Duodenal mucosa (tissue), 2 donors: ENCODE measurements around the gene BRICD5.

Experiments
- H3K27ac ChIP-seq: one replicate; pipeline ENCODE4 v1.7.0; 2013; ENCODE audit warnings: low read depth, low read length
- H3K27me3 ChIP-seq, 2 donors: one replicate each; pipeline ENCODE4 v1.7.0; 2013; ENCODE audit warnings: low read length in 2 of 2, control low read depth in 1 of 2; ENCODE audit not compliant: insufficient read depth in 2 of 2, control insufficient read depth in 1 of 2
- H3K36me3 ChIP-seq, 2 donors: one replicate each; pipeline ENCODE4 v1.7.0; 2013; ENCODE audit warnings: low read length in 2 of 2, control low read depth in 1 of 2; ENCODE audit not compliant: insufficient read depth in 2 of 2, control insufficient read depth in 1 of 2
- H3K4me1 ChIP-seq, 2 donors: one replicate each; pipeline ENCODE4 v1.7.0; 2013; ENCODE audit warnings: low read length in 2 of 2, control low read depth in 1 of 2; ENCODE audit not compliant: insufficient read depth in 2 of 2, control insufficient read depth in 1 of 2
- H3K4me3 ChIP-seq, 2 donors: one replicate each; pipeline ENCODE4 v1.7.0; 2013; ENCODE audit warnings: low read length in 2 of 2, low read depth in 1 of 2
- H3K9ac ChIP-seq, 2 donors: one replicate each; pipeline ENCODE4 v1.7.0; 2013; ENCODE audit warnings: low read length in 2 of 2, low read depth in 1 of 2
- H3K9me3 ChIP-seq, 2 donors: one replicate each; pipeline ENCODE4 v1.7.0; 2013; ENCODE audit warnings: low read length in 2 of 2, control low read depth in 1 of 2; ENCODE audit not compliant: control insufficient read depth in 1 of 2

Gene BRICD5

DNA sequence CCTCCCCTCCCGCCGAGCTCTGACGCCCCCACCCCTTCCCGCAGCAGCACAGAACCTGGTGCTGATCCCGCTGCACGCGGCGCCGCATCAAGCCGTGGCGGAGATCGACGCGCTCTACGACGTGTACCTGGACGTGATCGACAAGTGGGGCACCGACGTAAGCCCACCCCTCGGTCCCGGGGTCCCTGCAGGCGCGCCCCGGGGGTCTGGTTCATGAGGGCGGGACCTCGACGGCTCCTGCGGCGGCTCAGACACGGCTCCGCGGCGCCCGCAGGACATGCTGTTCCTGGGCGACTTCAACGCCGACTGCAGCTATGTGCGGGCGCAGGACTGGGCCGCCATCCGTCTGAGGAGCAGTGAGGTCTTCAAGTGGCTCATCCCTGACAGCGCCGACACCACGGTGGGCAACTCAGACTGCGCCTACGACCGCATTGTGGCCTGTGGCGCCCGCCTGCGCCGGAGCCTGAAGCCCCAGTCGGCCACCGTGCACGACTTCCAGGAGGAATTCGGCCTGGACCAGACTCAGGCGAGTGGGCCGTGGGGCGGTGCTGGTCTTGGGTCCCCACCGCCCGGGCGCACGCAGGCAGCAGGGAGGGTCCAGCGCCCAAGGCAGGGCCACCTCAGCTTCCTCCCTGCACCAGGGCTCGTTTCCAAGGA is 27.0 kb upstream of the BRICD5 start:
- peaks cover 16% of the 10 kb centered on the region in 2 donors for H3K27me3 ChIP-seq
- H3K36me3 ChIP-seq, result peaks cover 10 to 36% of the 10 kb centered on the region in 2 donors
- no peak overlapping the region for H3K9ac ChIP-seq
- no peak overlapping the region for H3K27ac ChIP-seq
- H3K9me3 ChIP-seq, result no peaks in the 10 kb centered on the region
- H3K4me1 ChIP-seq, result peaks cover 0 to 17% of the 10 kb centered on the region in 2 donors
- no peak overlapping the region for H3K4me3 ChIP-seq

DNA sequence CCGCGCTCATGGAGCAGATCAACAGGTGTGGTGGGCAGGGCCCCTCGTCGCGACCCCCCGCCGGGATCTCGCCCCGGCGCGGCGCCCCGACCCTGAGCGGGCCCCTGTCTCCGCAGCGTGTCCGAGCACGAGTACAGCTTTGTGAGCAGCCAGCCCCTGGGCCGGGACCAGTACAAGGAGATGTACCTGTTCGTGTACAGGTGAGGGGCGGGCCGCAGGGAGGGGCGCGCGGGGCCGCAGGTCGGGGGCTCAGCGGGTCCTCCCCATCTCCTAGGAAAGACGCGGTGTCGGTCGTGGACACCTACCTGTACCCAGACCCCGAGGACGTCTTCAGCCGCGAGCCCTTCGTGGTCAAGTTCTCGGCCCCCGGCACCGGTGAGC is 26.4 kb upstream of the BRICD5 start:
- Histone ChIP-seq H3K27ac (no peak overlapping the region), H3K4me3 (no peak overlapping the region), H3K36me3 (peaks cover 7 to 36% of the 10 kb centered on the region in 2 donors), H3K27me3 (peaks cover 16% of the 10 kb centered on the region in 2 donors), H3K4me1 (peaks cover 0 to 17% of the 10 kb centered on the region in 2 donors), H3K9ac (no peak overlapping the region), H3K9me3 (no peaks in the 10 kb centered on the region)

DNA sequence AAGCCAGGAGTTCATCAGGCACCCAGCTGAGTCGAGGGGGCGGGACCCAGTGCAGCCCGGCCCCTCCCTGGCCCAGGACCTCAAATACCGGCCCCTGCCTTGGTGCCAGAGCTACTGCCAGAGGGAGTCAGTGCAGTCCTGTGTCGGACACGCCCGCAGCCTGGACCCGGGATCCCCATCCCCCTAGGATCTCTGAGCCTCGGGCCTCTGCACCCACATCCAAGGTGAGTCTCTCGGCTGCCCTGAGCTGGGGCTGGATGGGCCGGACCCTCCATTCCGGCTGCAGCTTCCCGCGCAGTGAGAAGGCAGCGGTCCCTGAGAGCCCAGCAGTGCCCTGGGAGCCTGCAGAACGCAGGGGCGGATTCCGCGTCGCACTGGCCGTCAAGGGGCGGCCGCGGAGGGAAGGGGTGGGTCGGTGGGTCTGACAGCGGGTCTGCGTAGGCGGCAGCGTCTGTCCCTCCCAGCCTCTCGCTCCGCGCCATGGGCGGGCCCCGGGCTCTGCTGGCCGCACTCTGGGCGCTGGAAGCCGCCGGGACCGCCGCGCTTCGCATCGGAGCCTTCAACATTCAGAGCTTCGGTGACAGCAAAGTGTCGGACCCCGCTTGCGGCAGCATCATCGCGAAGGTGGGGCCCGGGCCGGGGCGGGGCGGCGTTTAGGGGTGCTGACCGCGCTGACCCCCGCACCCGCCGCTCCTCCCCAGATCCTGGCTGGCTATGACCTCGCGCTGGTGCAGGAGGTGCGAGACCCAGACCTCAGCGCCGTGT is 25.9 kb upstream of the BRICD5 start, which contains the start of gene DNASE1L2:
Gene DNASE1L2, plus strand, starts transcription at position 108 of the 765 bp plus-strand sequence. Its CDS starts 373 bp downstream, at position 481.
- Histone ChIP-seq H3K4me1 (peaks cover 0 to 17% of the 10 kb centered on the region in 2 donors), H3K4me3 (peak within 1 kb of the TSS in 1 of 2 donors; percentile 32), H3K9ac (no peak within 1 kb of the TSS), H3K27ac (no peak within 1 kb of the TSS), H3K9me3 (no peaks in the 10 kb centered on the region), H3K36me3 (peaks cover 11 to 40% of the 10 kb centered on the region in 2 donors), H3K27me3 (peaks cover 16% of the 10 kb centered on the region in 2 donors)

GRCh38 chr16:2235695-2236336 is 25.2 kb upstream of the BRICD5 start:
- H3K27ac ChIP-seq, result no peak overlapping the region
- H3K4me3 ChIP-seq, result no peak overlapping the region
- H3K36me3 ChIP-seq, result peaks cover 11 to 47% of the 10 kb centered on the region in 2 donors

GRCh38 chr16:2235234-2235651 is 24.6 kb upstream of the BRICD5 start:
- H3K9ac ChIP-seq, result no peak overlapping the region
- no peak overlapping the region for H3K27ac ChIP-seq
- no peaks in the 10 kb centered on the region for H3K9me3 ChIP-seq
- peaks cover 16% of the 10 kb centered on the region in 2 donors for H3K27me3 ChIP-seq
- peaks cover 0 to 17% of the 10 kb centered on the region in 2 donors for H3K4me1 ChIP-seq
- H3K4me3 ChIP-seq, result no peak overlapping the region
- peaks cover 11 to 47% of the 10 kb centered on the region in 2 donors for H3K36me3 ChIP-seq

More at GRCh38 chr16:2235695-2236336, 25.2 kb upstream of the BRICD5 start:
- Histone ChIP-seq H3K27me3 (peaks cover 16% of the 10 kb centered on the region in 2 donors), H3K4me1 (peaks cover 0 to 17% of the 10 kb centered on the region in 2 donors), H3K9me3 (no peaks in the 10 kb centered on the region), H3K9ac (no peak overlapping the region)

- Histone ChIP-seq H3K4me3 (no peak overlapping the region), H3K36me3 (peaks cover 11 to 52% of the 10 kb centered on the region in 2 donors), H3K9me3 (no peaks in the 10 kb centered on the region), H3K9ac (no peak overlapping the region), H3K4me1 (peaks cover 0 to 17% of the 10 kb centered on the region in 2 donors), H3K27ac (no peak overlapping the region), H3K27me3 (peaks cover 16% of the 10 kb centered on the region in 2 donors)
These were observed 24.1 kb upstream of the BRICD5 start for GRCh38 chr16:2234813-2235170.

DNA sequence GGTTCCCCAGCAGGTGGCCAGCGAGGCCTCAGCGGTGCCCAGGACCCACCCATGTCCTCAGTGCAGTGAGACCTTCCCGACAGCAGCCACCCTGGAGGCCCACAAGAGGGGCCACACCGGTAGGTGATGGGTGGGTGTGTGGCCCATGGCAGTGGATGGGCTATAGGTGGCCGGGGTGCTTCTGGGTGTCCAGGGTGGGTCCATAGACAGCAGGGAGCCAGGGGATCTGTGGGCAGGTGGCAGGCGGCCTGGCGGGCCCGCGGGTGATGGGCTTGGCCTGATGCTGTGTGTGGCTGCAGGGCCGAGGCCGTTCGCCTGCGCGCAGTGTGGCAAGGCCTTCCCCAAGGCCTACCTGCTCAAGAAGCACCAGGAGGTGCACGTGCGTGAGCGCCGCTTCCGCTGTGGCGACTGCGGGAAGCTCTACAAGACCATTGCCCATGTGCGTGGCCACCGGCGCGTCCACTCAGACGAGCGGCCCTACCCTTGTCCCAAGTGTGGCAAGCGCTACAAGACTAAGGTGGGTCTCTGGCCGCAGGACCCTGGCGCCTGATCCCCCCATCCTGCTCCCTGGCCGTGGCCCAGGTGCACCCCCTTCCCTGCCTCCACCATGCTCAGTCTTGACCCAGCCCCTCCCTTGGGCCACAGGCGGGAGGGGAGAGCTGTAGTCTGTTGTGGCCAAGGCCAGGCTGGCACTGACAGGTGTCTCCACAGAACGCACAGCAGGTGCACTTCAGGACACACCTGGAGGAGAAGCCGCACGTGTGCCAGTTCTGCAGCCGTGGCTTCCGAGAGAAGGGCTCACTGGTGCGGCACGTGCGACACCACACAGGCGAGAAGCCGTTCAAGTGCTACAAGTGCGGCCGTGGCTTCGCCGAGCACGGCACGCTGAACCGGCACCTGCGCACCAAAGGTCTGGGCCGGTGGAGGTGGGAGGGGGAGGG is 23.5 kb upstream of the BRICD5 start:
- peaks cover 17 to 58% of the 10 kb centered on the region in 2 donors for H3K36me3 ChIP-seq
- H3K4me1 ChIP-seq, result peaks cover 0 to 17% of the 10 kb centered on the region in 2 donors
- no peak overlapping the region for H3K27ac ChIP-seq
- no peak overlapping the region for H3K9ac ChIP-seq
- H3K4me3 ChIP-seq, result no peak overlapping the region
- peaks cover 16% of the 10 kb centered on the region in 2 donors for H3K27me3 ChIP-seq
- H3K9me3 ChIP-seq, result no peaks in the 10 kb centered on the region

GRCh38 chr16:2233046-2233775 is 22.5 kb upstream of the BRICD5 start:
- Histone ChIP-seq H3K36me3 (peaks cover 22 to 68% of the 10 kb centered on the region in 2 donors), H3K27me3 (peaks cover 12 to 14% of the 10 kb centered on the region in 2 donors), H3K4me3 (no peak overlapping the region), H3K9me3 (no peaks in the 10 kb centered on the region), H3K9ac (no peak overlapping the region), H3K4me1 (peaks cover 0 to 17% of the 10 kb centered on the region in 2 donors), H3K27ac (no peak overlapping the region)
